ENCODE data around the gene CTDP1.
"Not testable (repeated sequence)": the region's sequence is repeated elsewhere in the genome, so short reads cannot be mapped to it uniquely, and the experiment has no call there.

Gene CTDP1

GRCh38 chr18:79682894-79683625 lies 3.5 kb downstream of the CTDP1 start:
- DNase-seq (ENCODE audit: low read depth), result no peak

- DNase-seq (ENCODE audit: low read depth), result no peak
Measured at GRCh38 chr18:79683626-79684282, 4.2 kb downstream of the CTDP1 start.

- DNase-seq (ENCODE audit: low read depth), result no peak
Measured at GRCh38 chr18:79684283-79684631, 4.7 kb downstream of the CTDP1 start.

- no peak for DNase-seq (ENCODE audit: low read depth)
Measured at GRCh38 chr18:79684787-79685186, 5.2 kb downstream of the CTDP1 start.

- DNase-seq (ENCODE audit: low read depth), result no peak
Measured at GRCh38 chr18:79685281-79685680, 5.7 kb downstream of the CTDP1 start.

GRCh38 chr18:79685971-79686370 lies 6.4 kb downstream of the CTDP1 start:
- no peak for DNase-seq (ENCODE audit: low read depth)

GRCh38 chr18:79687806-79688205 lies 8.2 kb downstream of the CTDP1 start:
- no peak for DNase-seq (ENCODE audit: low read depth)

GRCh38 chr18:79690071-79690470 lies 10.5 kb downstream of the CTDP1 start:
- no peak for DNase-seq (ENCODE audit: low read depth)

- DNase-seq (ENCODE audit: low read depth), result no peak
Measured at GRCh38 chr18:79690586-79691482, 11.2 kb downstream of the CTDP1 start.

- no peak for DNase-seq (ENCODE audit: low read depth)
Measured at GRCh38 chr18:79692056-79692455, 12.5 kb downstream of the CTDP1 start.

GRCh38 chr18:79692886-79693285 lies 13.3 kb downstream of the CTDP1 start:
- no peak for DNase-seq (ENCODE audit: low read depth)

- DNase-seq (ENCODE audit: low read depth), result no peak
Measured at GRCh38 chr18:79693561-79694205, 14.1 kb downstream of the CTDP1 start.

- not testable (repeated sequence) for DNase-seq (ENCODE audit: low read depth)
Measured at GRCh38 chr18:79694206-79694894, 14.7 kb downstream of the CTDP1 start.

GRCh38 chr18:79694895-79695213 lies 15.3 kb downstream of the CTDP1 start:
- DNase-seq (ENCODE audit: low read depth), result no peak

- no peak for DNase-seq (ENCODE audit: low read depth)
Measured at GRCh38 chr18:79695269-79695668, 15.7 kb downstream of the CTDP1 start.

GRCh38 chr18:79695856-79696850 lies 16.6 kb downstream of the CTDP1 start:
- no peak for DNase-seq (ENCODE audit: low read depth)

GRCh38 chr18:79697178-79697577 lies 17.6 kb downstream of the CTDP1 start:
- DNase-seq (ENCODE audit: low read depth), result no peak

- DNase-seq (ENCODE audit: low read depth), result no peak
Measured at GRCh38 chr18:79697976-79698375, 18.4 kb downstream of the CTDP1 start.

- no peak for DNase-seq (ENCODE audit: low read depth)
Measured at GRCh38 chr18:79698668-79699335, 19.2 kb downstream of the CTDP1 start.

GRCh38 chr18:79699653-79700052 lies 20.1 kb downstream of the CTDP1 start:
- no peak for DNase-seq (ENCODE audit: low read depth)

Data from GM04504 (cell line).